Measurements from ENCODE around the gene RWDD3. TPM values are rescaled to one million over a fixed set of nuclear protein-coding genes. Genes with fewer than 3 reads are reported as not detected.

Gene RWDD3
- total and polyA plus RNA-seq, 2 of the 13 experiments (the other 11 are each of a cell fraction or from before 2014, with no cell fraction given), result 18.3 to 21.2 TPM

- TF ChIP-seq DR1 (CRISPR knock-in tag; IDR thresholded peaks at IDR 0.05), result no peak
- no peak for TF ChIP-seq ZNF251 (CRISPR knock-in tag; IDR thresholded peaks at IDR 0.05)
- no peak for TF ChIP-seq NR2F2 (IDR thresholded peaks at IDR 0.05; ENCODE audit: borderline replicate concordance, low read depth)
- no peak for TF ChIP-seq ZNF550 (CRISPR knock-in tag; IDR thresholded peaks at IDR 0.05; ENCODE audit: borderline replicate concordance)
- TF ChIP-seq PAWR (CRISPR knock-in tag; IDR thresholded peaks at IDR 0.05; ENCODE audit: borderline replicate concordance), result no peak
- TF ChIP-seq ZNF263 (CRISPR knock-in tag; IDR thresholded peaks at IDR 0.05), result no peak
- no peak for TF ChIP-seq MNT (IDR thresholded peaks at IDR 0.05)
- 0 out of 2 replicates have a peak, but pooled peaks have one; percentile 29 for TF ChIP-seq PAXIP1 (CRISPR knock-in tag; conservative IDR thresholded peaks at IDR 0.05)
- TF ChIP-seq GATAD2A (CRISPR knock-in tag; IDR thresholded peaks at IDR 0.05), result 0 out of 2 replicates have a peak, but pooled peaks have one; percentile 25
- TF ChIP-seq EP300 (IDR thresholded peaks at IDR 0.05; ENCODE audit: low read depth in 2 of 2, low read length in 2 of 2), result 0 out of 4 replicates have a peak, but pooled peaks of 1 of the 2 experiments have one; percentile 13
- TF ChIP-seq EP300 (CRISPR knock-in tag; IDR thresholded peaks at IDR 0.05; ENCODE audit: borderline replicate concordance), result no peak
- no peak for TF ChIP-seq EEA1 (CRISPR knock-in tag; IDR thresholded peaks at IDR 0.05; ENCODE audit: borderline replicate concordance)
- peak; percentile 31; the same call in 1 of the 2 replicates for TF ChIP-seq ATF2 (CRISPR knock-in tag; IDR thresholded peaks at IDR 0.05)
- TF ChIP-seq CREB3 (CRISPR knock-in tag; IDR thresholded peaks at IDR 0.05), result no peak
- no peak for TF ChIP-seq ZNF274 (CRISPR knock-in tag; IDR thresholded peaks at IDR 0.05)
- no peak for TF ChIP-seq ZNF546 (CRISPR knock-in tag; conservative IDR thresholded peaks at IDR 0.05)
- no peak for TF ChIP-seq KAT2B (IDR thresholded peaks at IDR 0.05; ENCODE audit: borderline replicate concordance, low read depth, low read length)
- no peak for TF ChIP-seq ZNF747 (CRISPR knock-in tag; IDR thresholded peaks at IDR 0.05; ENCODE audit: borderline replicate concordance)
- no peak for TF ChIP-seq TBX3 (IDR thresholded peaks at IDR 0.05; ENCODE audit: borderline replicate concordance)
- TF ChIP-seq NFATC3 (CRISPR knock-in tag; IDR thresholded peaks at IDR 0.05), result no peak
- TF ChIP-seq ZNF34 (CRISPR knock-in tag; IDR thresholded peaks at IDR 0.05; ENCODE audit: borderline replicate concordance), result no peak
- TF ChIP-seq MXD4 (CRISPR knock-in tag; IDR thresholded peaks at IDR 0.05), result no peak
Measured at GRCh38 chr1:95257758-95258157, 23.7 kb downstream of the RWDD3 start (continued).

Measured in HepG2 (cell line).